Transverse colon (tissue), 4 donors: ENCODE data around the gene PALLD.

ENCODE experiments used
- EP300 ChIP-seq: sonication (generic); formaldehyde crosslinking; IDR thresholded peaks from one replicate; pipeline ENCODE4 v1.6.1; 2017; ENCODE audit warnings: antibody characterized with exemption, low read depth
- POLR2A ChIP-seq: fragments of 450-650 bp; IDR thresholded peaks from one replicate; pipeline ENCODE4 v1.6.1; 2016; ENCODE audit warnings: antibody characterized with exemption, mild to moderate bottlenecking, moderate library complexity
- POLR2AphosphoS5 ChIP-seq, 3 donors: sonication (generic); formaldehyde crosslinking; IDR thresholded peaks; one replicate each; pipeline ENCODE4 v1.6.1; 2016; ENCODE audit warnings: antibody characterized with exemption in 3 of 3
- TF ChIP-seq, protein P1 (sequence below), 5 experiments: fragments of 200-600 bp in 3 of 5; fragments of 450-650 bp in 2 of 5; sonication (generic) in 3 of 5; IDR thresholded peaks; 1 replicate in 2 of 5; 2 replicates in 3 of 5; pipeline ENCODE4 v1.5.1; 2016 to 2017; ENCODE audit warnings: antibody characterized with exemption in 5 of 5, inconsistent platforms in 3 of 5, mild to moderate bottlenecking in 2 of 5, moderate library complexity in 1 of 5

GRCh38 chr4:168826620-168827019 is 329.8 kb downstream of the PALLD start:
- TF ChIP-seq, protein P1, sequence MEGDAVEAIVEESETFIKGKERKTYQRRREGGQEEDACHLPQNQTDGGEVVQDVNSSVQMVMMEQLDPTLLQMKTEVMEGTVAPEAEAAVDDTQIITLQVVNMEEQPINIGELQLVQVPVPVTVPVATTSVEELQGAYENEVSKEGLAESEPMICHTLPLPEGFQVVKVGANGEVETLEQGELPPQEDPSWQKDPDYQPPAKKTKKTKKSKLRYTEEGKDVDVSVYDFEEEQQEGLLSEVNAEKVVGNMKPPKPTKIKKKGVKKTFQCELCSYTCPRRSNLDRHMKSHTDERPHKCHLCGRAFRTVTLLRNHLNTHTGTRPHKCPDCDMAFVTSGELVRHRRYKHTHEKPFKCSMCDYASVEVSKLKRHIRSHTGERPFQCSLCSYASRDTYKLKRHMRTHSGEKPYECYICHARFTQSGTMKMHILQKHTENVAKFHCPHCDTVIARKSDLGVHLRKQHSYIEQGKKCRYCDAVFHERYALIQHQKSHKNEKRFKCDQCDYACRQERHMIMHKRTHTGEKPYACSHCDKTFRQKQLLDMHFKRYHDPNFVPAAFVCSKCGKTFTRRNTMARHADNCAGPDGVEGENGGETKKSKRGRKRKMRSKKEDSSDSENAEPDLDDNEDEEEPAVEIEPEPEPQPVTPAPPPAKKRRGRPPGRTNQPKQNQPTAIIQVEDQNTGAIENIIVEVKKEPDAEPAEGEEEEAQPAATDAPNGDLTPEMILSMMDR (IDR thresholded peaks at IDR 0.05), result no peak
- TF ChIP-seq EP300 (no peak), POLR2A (no peak), POLR2AphosphoS5 (IDR thresholded peaks at IDR 0.05) (no peak)
